Transverse colon (tissue), 4 donors: ENCODE measurements around the gene RBM17. TPM values are rescaled to one million over a fixed set of nuclear protein-coding genes. Genes with fewer than 3 reads are reported as not detected.
"Not testable (repeated sequence)": the region's sequence is repeated elsewhere in the genome, so short reads cannot be mapped to it uniquely, and the experiment has no call there.

Experiments
- DNase-seq: peaks from one replicate; pipeline ENCODE4 v3.0.0-alpha.2; 2019
- H3K27ac ChIP-seq, 4 donors: fragments of 200-600 bp; sonication (generic); 2 replicates each; pipeline ENCODE4 v1.5.1; 2016 to 2018; ENCODE audit warnings: inconsistent platforms in 4 of 4
- H3K27me3 ChIP-seq: fragments of 200-600 bp; sonication (generic); 2 replicates; pipeline ENCODE4 v1.5.1; 2017; ENCODE audit warnings: inconsistent platforms
- H3K36me3 ChIP-seq, 4 donors: fragments of 200-600 bp; sonication (generic); 2 replicates each; pipeline ENCODE4 v1.5.1; 2017 to 2019; ENCODE audit warnings: inconsistent platforms in 4 of 4
- H3K4me1 ChIP-seq, 4 donors: fragments of 200-600 bp; sonication (generic); 2 replicates each; pipeline ENCODE4 v1.5.1; 2017 to 2020; ENCODE audit warnings: inconsistent platforms in 4 of 4
- H3K4me3 ChIP-seq, 4 donors: fragments of 200-600 bp; sonication (generic); 1 replicate in 1 of 4; 2 replicates in 3 of 4; pipeline versions ENCODE4 v1.5.1 to v1.6.1; 2017 to 2019; ENCODE audit warnings: inconsistent platforms in 4 of 4
- H3K9me3 ChIP-seq, 2 donors: fragments of 200-600 bp; sonication (generic); 2 replicates each; pipeline ENCODE4 v1.5.1; 2017 to 2019; ENCODE audit warnings: inconsistent platforms in 2 of 2
- EP300 ChIP-seq: sonication (generic); formaldehyde crosslinking; IDR thresholded peaks from one replicate; pipeline ENCODE4 v1.6.1; 2017; ENCODE audit warnings: antibody characterized with exemption, low read depth
- POLR2A ChIP-seq: fragments of 450-650 bp; IDR thresholded peaks from one replicate; pipeline ENCODE4 v1.6.1; 2016; ENCODE audit warnings: antibody characterized with exemption, mild to moderate bottlenecking, moderate library complexity
- POLR2AphosphoS5 ChIP-seq, 3 donors: sonication (generic); formaldehyde crosslinking; IDR thresholded peaks; one replicate each; pipeline ENCODE4 v1.6.1; 2016; ENCODE audit warnings: antibody characterized with exemption in 3 of 3
- WGBS, 2 donors: methylation state at CpG; one replicate each; pipeline ENCODE4 v1.1.5; 2018; ENCODE audit warnings: low coverage in 1 of 2; 5-methylcytosine and 5-hydroxymethylcytosine counted together
- in situ Hi-C, 4 donors: fragments of 200-750 bp; cut with MboI; loops; one replicate each; pipeline versions ENCODE4 v1.15.0 to v1.15.1; 2017; ENCODE audit warnings: low sequenced_read_pairs in 3 of 4, low pct_ligation_motif_present in 1 of 4, low pct_unique_long_range_greater_than_20kb in 1 of 4
- intact Hi-C: fragments of 100-400 bp; cut with DNase I; formaldehyde crosslinking; loops from one replicate; pipeline ENCODE4 v1.15.1; 2023; ENCODE audit warnings: low total_unique reads
- total RNA-seq, 4 donors: library from RNA; depleted of rRNA; stranded (reverse); fragments of >200 nt; gene quantifications; one replicate each; pipeline ENCODE4 v1.1.0, GENCODE V29; 2016
- TF ChIP-seq, protein P1 (sequence below), 5 experiments: fragments of 200-600 bp in 3 of 5; fragments of 450-650 bp in 2 of 5; sonication (generic) in 3 of 5; IDR thresholded peaks; 1 replicate in 2 of 5; 2 replicates in 3 of 5; pipeline ENCODE4 v1.5.1; 2016 to 2017; ENCODE audit warnings: antibody characterized with exemption in 5 of 5, inconsistent platforms in 3 of 5, mild to moderate bottlenecking in 2 of 5, moderate library complexity in 1 of 5

The RBM17 gene
- total RNA-seq, 4 donors from 2014 or later: 45.0 to 80.7 (median 64.7) TPM

DNA sequence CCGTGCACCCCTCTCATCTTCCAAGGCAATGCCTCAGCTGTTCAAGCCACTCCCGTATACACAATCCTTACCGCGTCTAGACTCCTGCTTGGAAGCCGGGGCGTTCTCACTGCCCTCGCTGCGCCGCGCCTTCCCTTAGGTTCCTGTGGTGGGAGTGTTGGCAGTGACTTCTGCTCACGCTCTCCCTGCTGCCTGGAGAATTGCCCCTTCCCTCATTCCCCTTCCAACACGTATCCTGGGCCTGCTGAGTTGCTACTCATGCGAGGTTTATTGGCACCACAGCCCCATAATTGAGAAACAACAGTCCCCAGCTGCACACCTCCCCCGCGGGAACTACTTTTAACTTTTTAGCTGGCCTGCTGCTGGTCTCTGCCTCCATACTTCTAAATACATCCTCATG lies 31.9 kb downstream of the RBM17 start:
- Histone ChIP-seq H3K9me3 (no peaks in the 10 kb centered on the region), H3K27me3 (no peaks in the 10 kb centered on the region), H3K27ac (no peak overlapping the region), H3K4me3 (no peak overlapping the region), H3K4me1 (peaks cover 0 to 21% (median 5%) of the 10 kb centered on the region in 4 donors), H3K36me3 (peaks cover 0 to 16% (median 4%) of the 10 kb centered on the region in 4 donors)
- in situ Hi-C loops: loop anchor here in 1 of 4 donors (25.0 kb wide), 1 partner anchor 267 kb away; no protein-coding TSS in a partner anchor
- intact Hi-C loops: no loop called here
- TF ChIP-seq POLR2A (no peak), POLR2AphosphoS5 (IDR thresholded peaks at IDR 0.05) (no peak), EP300 (no peak)
- TF ChIP-seq, protein P1, sequence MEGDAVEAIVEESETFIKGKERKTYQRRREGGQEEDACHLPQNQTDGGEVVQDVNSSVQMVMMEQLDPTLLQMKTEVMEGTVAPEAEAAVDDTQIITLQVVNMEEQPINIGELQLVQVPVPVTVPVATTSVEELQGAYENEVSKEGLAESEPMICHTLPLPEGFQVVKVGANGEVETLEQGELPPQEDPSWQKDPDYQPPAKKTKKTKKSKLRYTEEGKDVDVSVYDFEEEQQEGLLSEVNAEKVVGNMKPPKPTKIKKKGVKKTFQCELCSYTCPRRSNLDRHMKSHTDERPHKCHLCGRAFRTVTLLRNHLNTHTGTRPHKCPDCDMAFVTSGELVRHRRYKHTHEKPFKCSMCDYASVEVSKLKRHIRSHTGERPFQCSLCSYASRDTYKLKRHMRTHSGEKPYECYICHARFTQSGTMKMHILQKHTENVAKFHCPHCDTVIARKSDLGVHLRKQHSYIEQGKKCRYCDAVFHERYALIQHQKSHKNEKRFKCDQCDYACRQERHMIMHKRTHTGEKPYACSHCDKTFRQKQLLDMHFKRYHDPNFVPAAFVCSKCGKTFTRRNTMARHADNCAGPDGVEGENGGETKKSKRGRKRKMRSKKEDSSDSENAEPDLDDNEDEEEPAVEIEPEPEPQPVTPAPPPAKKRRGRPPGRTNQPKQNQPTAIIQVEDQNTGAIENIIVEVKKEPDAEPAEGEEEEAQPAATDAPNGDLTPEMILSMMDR (IDR thresholded peaks at IDR 0.05): no peak
- no peak for DNase-seq
- WGBS, 2 donors: 8 to 63% methylated on average over 2 to 15 of the region's 15 CpGs

DNA sequence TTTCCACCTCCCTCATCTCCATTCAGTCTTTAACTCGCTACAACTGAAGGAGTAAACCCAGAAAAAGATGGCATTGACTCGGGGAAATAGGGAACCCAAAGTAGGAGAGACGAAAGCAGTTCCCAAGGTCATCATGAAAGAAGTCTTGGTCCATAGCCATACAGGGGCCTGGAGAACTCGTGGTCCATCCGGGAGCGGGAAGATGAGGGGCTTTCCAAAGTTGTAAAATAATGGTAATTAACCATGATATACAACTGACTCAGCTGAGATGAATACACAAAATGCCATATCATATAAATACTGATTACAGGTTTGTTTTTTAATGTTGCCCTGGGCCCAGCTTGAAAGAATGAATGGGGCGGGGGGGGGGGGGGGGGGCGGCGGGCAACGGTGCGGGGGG lies 32.3 kb downstream of the RBM17 start:
- H3K4me3 ChIP-seq: no peak overlapping the region
- intact Hi-C loops (no loop called here), in situ Hi-C loops (loop anchor here in 1 of 4 donors (25.0 kb wide), 1 partner anchor 266 kb away; no protein-coding TSS in a partner anchor)
- DNase-seq: no peak
- H3K4me1 ChIP-seq: peaks cover 0 to 21% (median 5%) of the 10 kb centered on the region in 4 donors
- no peaks in the 10 kb centered on the region for H3K9me3 ChIP-seq
- H3K27ac ChIP-seq: no peak overlapping the region
- no peaks in the 10 kb centered on the region for H3K27me3 ChIP-seq
- no peak for TF ChIP-seq POLR2AphosphoS5 (IDR thresholded peaks at IDR 0.05)
- TF ChIP-seq, protein P1 (IDR thresholded peaks at IDR 0.05): no peak
- TF ChIP-seq POLR2A: no peak
- TF ChIP-seq EP300: no peak
- 56 to 65% methylated on average over 4 to 10 of the region's 11 CpGs for WGBS, 2 donors
- peaks cover 0 to 12% (median 2%) of the 10 kb centered on the region in 4 donors for H3K36me3 ChIP-seq

DNA sequence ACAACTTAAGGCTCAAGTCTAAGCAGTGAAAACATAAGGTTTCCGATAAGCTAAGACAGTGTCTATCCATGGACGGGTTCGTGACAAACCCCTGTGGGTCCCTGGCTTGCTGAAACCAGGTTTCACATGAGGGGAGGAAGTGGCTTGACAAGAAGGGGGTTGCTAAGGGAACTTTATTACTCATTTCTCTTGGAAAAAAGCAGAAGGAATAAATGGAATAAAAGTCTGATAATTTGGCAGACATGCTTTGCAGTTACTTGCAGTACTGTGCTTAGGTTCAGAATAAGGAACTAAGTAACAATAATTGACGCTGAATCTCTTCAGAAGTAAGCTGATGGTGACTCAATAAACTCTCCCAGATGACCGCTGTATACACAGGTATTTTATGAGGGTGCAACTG lies 34.7 kb downstream of the RBM17 start:
- no peak for DNase-seq
- WGBS, 2 donors: 68 to 71% methylated on average over 4 to 5 of the region's 5 CpGs
- intact Hi-C loops: no loop called here
- Histone ChIP-seq H3K9me3 (no peaks in the 10 kb centered on the region), H3K27me3 (no peaks in the 10 kb centered on the region), H3K27ac (no peak overlapping the region), H3K36me3 (no peaks in the 10 kb centered on the region), H3K4me1 (peaks cover 0 to 21% (median 5%) of the 10 kb centered on the region in 4 donors), H3K4me3 (no peak overlapping the region)
- TF ChIP-seq POLR2AphosphoS5 (IDR thresholded peaks at IDR 0.05) (no peak), EP300 (no peak), POLR2A (no peak)
- TF ChIP-seq, protein P1 (IDR thresholded peaks at IDR 0.05): no peak
- in situ Hi-C loops: loop anchor here in 1 of 4 donors (25.0 kb wide), 1 partner anchor 264 kb away; no protein-coding TSS in a partner anchor

DNA sequence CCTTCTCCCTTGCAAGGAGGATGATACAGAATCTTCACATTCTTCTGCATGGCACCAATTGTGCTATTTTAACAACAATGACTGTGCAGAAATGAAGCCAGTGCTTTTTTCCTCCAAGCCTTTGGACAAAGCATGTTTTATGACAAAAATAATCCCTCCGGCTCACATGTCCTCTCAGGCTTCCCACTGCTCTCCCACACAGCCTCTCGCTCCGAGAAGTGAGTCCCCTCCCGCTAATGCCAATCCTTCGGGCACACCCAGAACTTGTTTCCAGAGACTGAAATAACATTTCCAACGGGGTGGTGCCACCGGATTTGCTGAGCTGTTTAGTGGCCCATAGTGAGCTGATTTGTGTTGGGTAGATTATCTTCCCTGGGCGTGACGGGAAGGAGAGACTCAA lies 35.8 kb downstream of the RBM17 start:
- H3K27ac ChIP-seq: peak overlapping the region in 1 of 4 donors; percentile 5
- H3K9me3 ChIP-seq: no peaks in the 10 kb centered on the region
- H3K27me3 ChIP-seq: no peaks in the 10 kb centered on the region
- H3K36me3 ChIP-seq: no peaks in the 10 kb centered on the region
- no peak for TF ChIP-seq EP300
- no peak for TF ChIP-seq POLR2AphosphoS5 (IDR thresholded peaks at IDR 0.05)
- TF ChIP-seq, protein P1 (IDR thresholded peaks at IDR 0.05): no peak
- no peak for TF ChIP-seq POLR2A
- no peak for DNase-seq
- H3K4me3 ChIP-seq: no peak overlapping the region
- peaks cover 0 to 27% (median 5%) of the 10 kb centered on the region in 4 donors for H3K4me1 ChIP-seq
- WGBS, 2 donors: 23 to 44% methylated on average over 9 of the region's 9 CpGs
- intact Hi-C loops: no loop called here
- in situ Hi-C loops: loop anchor here in 1 of 4 donors (25.0 kb wide), 1 partner anchor 263 kb away; no protein-coding TSS in a partner anchor

DNA sequence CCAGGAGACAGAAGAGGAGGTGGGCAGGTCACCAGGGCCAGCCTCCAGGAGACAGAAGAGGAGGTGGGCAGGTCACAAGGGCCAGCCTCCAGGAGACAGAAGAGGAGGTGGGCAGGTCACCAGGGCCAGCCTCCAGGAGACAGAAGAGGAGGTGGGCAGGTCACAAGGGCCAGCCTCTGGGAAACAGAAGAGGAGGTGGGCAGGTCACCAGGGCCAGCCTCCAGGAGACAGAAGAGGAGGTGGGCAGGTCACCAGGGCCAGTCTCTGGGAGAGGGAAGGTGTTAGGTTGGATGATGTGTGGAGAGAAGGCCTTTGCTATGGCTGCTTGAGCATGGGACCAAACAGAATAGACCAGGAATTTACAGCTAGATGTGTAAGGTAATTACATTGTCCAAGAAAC lies 38.6 kb downstream of the RBM17 start:
- H3K4me1 ChIP-seq: peaks cover 0 to 15% (median 0%) of the 10 kb centered on the region in 4 donors
- in situ Hi-C loops, intact Hi-C loops, H3K9me3 ChIP-seq, H3K36me3 ChIP-seq, DNase-seq, H3K4me3 ChIP-seq, H3K27ac ChIP-seq, H3K27me3 ChIP-seq: not testable (repeated sequence)
